Epithelial cell of proximal tubule (primary cell): ENCODE results near the gene RETSAT. TPM values are rescaled to one million over a fixed set of nuclear protein-coding genes. Genes with fewer than 3 reads are reported as not detected.

Experiments
- DNase-seq: peaks from one replicate; pipeline ENCODE4 v3.0.0-alpha.2; 2011; ENCODE audit warnings: low read depth
- H3K4me3 ChIP-seq: 2 replicates; pipeline ENCODE4 v1.5.1; 2011; ENCODE audit warnings: low read depth, mild to moderate bottlenecking, low read length
- total RNA-seq: library from RNA; depleted of rRNA; stranded (reverse); fragments of >200 nt; gene quantifications from 2 replicates; pipeline ENCODE4 v1.2.3, GENCODE V29; 2015
- TF ChIP-seq, protein P1 (sequence below): conservative IDR thresholded peaks from 2 replicates; pipeline ENCODE4 v1.5.1; 2012; ENCODE audit warnings: low read depth, mild to moderate bottlenecking, low read length

Gene RETSAT
- total RNA-seq, 1 donor from 2014 or later = 29.1 TPM

DNA sequence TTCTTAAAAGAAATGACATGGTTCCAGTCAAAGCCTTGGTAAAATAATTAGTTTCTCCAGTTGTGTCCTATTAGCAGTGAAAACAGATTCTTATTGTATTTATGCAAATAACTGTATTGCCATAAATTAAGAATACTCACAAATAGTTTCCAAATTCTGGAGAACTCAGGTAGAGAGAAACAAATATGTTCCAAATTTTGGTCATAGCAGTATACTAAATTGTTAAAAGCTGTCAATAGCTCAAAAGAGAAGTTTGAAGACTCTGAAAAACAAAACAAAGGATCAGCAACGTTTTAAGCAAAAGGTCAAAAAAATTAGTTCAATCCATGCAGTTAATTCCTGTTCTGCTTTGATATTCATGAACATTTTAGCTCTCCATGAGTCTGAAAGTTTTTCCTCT, 25.7 kb upstream of the RETSAT start:
- DNase-seq = no peak
- no peak overlapping the region for H3K4me3 ChIP-seq
- TF ChIP-seq, protein P1, sequence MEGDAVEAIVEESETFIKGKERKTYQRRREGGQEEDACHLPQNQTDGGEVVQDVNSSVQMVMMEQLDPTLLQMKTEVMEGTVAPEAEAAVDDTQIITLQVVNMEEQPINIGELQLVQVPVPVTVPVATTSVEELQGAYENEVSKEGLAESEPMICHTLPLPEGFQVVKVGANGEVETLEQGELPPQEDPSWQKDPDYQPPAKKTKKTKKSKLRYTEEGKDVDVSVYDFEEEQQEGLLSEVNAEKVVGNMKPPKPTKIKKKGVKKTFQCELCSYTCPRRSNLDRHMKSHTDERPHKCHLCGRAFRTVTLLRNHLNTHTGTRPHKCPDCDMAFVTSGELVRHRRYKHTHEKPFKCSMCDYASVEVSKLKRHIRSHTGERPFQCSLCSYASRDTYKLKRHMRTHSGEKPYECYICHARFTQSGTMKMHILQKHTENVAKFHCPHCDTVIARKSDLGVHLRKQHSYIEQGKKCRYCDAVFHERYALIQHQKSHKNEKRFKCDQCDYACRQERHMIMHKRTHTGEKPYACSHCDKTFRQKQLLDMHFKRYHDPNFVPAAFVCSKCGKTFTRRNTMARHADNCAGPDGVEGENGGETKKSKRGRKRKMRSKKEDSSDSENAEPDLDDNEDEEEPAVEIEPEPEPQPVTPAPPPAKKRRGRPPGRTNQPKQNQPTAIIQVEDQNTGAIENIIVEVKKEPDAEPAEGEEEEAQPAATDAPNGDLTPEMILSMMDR = no peak

DNA sequence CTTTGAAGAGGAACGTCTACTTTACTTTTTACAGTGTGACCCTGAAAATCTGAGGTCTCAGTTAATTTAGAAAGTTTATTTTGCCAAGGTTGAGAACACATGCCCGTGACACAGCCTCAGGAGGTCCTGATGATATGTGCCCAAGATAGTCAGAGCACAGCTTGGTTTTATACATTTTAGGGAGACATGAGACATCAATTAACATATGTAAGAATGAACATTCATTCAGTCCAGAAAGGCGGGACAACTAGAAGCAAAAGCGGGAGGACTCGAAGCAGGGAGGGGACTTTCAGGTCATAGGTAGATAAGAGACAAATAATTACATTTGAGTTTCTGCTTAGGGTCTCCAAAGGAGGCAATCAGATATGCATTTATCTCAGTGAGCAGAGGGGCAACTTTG, 23.9 kb upstream of the RETSAT start:
- H3K4me3 ChIP-seq = no peak overlapping the region
- TF ChIP-seq, protein P1 = no peak
- DNase-seq = no peak

DNA sequence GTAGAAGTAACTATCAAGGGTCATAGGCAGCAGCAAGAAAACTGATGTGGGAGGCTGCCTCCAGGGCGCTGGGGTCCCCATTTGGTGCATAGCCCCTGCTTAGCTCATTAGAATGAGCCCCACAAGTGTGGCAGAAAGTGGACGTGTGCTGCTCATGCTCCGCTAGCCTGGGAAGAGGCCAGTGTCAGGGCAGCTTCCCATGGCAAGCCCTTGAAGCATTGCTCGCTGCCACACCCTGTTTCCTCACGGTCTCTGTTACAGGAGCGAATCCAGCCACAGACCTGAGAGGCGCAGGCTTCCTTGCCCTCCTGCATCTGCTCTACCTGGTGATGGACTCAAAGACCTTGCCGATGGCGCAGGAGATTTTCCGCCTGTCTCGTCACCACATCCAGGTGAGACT, 22.8 kb upstream of the RETSAT start:
- TF ChIP-seq, protein P1 = no peak
- H3K4me3 ChIP-seq = no peak overlapping the region
- DNase-seq = no peak

DNA sequence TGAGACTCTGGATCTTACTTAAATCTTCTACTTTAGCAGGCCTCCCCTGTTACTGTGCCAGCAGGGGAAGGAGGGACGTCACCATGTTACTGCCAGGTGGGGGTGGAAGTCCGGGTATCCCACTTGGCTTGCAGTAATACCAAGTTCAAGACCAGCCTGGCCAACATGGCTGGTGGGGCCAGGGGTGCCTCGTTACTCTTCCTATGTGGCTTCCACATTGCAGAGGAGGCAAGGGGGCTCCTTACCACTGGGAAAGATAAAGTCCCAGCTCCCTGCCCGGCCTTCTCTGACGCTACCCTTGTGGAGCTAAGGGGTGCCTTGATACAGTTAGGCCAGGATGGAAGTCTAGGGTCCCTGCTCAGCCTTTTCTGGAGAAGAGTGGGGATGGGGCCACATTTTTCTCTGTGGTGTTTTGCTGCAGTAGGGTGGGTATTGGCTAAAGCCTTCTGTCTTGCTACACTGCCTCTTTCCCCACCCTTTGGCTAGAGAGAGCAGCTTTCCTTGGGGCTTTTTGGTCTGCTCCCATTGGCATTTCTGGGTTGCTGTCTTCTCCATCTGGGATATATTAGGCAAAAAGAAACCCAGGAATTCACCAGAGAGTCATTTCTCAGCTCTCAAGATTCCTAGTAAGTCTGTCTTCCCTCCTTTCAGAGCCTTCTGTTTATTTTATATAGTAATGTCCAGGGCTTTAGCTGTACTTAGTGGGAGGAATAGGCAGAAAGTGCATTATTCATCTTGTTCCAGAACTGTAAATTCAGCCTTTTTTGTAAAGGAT, 22.1 kb upstream of the RETSAT start:
- DNase-seq = no peak
- H3K4me3 ChIP-seq = no peak overlapping the region
- TF ChIP-seq, protein P1 = no peak

DNA sequence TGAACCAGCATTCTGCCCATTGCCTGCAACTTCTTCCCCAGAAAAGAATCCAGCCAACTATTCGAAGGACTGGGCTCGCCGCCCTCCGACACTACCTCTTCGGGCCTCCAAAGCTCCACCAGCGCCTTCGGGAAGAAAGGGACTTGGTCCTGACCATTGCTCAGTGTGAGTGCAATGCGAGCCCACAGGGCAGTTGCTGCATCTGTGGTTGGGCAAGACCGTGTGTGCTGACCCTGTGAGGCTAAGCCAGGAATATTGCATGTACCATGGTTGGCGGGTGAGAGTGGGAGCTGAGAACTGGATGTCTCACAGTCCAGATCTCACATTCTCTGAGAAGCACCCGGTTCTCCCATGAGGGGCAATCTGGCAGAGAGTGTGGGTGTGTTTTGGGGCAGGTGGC, 16.7 kb upstream of the RETSAT start:
- TF ChIP-seq, protein P1 = no peak
- no peak for DNase-seq
- no peak overlapping the region for H3K4me3 ChIP-seq

DNA sequence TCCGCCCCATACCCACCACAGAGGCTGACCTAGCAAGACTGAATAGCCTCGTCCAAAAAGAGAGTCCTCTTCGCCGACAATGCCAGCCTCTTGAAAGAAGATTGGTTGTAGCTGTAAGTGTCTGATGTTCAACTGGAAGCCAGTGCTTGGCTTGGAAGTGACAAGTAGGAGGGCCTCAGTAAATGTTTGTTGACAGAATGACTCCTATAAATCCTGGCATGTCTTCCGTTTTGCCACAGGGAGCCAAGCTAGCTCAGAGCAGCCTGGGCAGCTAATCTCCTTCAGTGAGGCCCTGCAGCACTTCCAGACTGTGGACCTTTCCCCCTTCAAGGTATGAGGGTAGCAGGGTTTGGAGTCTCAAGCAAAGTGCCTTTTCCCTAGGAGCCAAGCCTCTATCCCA, 15.2 kb upstream of the RETSAT start:
- no peak overlapping the region for H3K4me3 ChIP-seq
- DNase-seq = no peak
- TF ChIP-seq, protein P1 = no peak

DNA sequence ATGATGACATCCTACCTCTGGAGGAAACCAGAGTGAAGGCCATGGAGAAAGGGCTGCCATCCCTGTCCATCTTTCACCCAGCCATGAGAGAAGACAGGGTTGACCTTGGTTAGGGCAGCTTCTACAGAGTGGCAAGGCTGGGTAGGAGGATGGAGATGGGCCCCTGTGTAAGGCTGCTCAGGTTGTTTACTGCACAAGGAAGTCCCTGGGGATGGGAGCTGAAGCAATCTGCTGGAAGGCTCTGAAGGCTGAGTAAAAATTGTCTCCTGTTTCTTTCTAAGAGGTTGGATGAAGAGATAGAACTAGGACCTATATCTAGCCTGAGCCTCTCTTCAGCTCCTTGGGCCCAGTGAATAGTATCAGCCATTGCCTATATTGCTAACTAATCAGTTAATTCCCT, 14.6 kb upstream of the RETSAT start:
- TF ChIP-seq, protein P1 = no peak
- H3K4me3 ChIP-seq = no peak overlapping the region
- no peak for DNase-seq
